HK-2 (cell line): Measurements from ENCODE around the gene FOXM1.
"Not testable (repeated sequence)": the region's sequence is repeated elsewhere in the genome, so short reads cannot be mapped to it uniquely, and the experiment has no call there.

ENCODE experiments used
- DNase-seq: peaks from one replicate; pipeline ENCODE4 v3.0.0-alpha.2; 2018; ENCODE audit not compliant: unreplicated experiment

The FOXM1 gene

DNA sequence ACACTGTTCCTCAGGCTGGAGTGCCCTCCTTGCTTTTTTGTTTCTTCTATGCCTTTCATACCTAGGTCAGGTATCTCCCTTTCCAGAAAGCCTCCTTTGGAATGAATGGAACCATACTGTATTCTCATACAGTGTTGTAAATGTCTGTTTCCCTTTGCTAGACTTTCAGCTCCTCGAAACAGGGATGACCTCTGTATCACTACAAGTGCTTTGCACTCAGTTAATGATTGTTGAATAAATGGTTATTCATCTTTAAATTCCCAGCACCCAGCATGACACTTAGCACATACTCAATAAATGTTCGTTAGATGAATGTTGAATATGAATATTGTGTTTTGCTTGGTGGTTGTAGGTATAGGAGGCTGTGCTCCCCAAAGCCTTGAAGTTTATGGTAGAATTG lies 7.8 kb upstream of the FOXM1 start:
- no peak for DNase-seq

DNA sequence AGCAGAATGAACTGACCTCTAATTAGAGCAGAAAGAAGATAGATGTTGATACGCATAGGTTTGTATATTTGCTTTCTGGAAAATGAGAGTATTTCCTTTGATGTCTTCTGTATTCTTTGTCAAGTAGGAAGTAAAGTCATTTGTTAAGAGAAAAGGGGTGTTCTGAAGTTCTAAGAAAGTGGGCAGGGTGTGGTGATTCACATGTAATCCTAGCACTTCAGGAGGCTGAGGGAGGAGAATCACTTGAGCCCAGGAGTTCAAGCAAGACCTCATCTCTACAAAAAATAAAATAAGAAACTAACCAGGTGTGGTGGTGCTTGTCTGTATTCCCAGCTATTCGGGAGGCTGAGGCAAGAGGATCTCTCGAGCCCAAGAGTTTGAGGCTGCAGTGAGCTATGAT lies 2.9 kb upstream of the FOXM1 start:
- no peak for DNase-seq

- no peak for DNase-seq
Measured at GRCh38 chr12:2877953-2878732, 1.2 kb upstream of the FOXM1 start.

- DNase-seq = no peak
Measured at GRCh38 chr12:2876431-2877046, 435 bp downstream of the FOXM1 start.

DNA sequence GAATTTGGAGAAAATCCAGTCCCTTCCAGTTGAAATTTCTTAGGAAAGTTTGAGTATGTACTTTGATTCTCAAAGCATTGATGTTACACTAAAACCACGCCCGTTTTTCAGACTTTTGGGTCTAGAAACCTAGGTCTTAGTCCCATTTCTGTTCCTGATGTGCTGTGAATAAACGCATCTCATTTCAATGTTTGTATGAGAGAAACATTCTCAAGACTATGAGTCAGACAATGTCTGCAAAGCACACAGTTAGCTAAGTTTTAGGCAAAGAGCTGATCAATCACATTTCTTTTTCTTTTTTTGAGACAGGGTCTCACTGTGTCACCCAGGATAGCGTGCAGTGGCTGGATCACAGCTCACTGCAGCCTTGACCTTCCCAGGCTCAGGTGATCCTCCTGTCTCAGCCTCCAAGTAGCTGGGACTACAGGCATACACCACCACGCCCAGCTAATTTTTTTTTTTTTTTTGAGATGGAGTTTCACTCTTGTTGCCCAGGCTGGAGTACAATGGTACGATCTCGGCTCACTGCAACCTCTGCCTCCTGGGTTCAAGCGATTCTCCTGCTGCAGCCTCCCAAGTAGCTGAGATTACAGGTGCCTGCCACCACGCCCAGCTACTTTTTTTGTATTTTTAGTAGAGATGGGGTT lies 7.9 kb downstream of the FOXM1 start:
- DNase-seq = not testable (repeated sequence)

- DNase-seq = no peak
Measured at GRCh38 chr12:2864198-2864597, 12.8 kb downstream of the FOXM1 start.

DNA sequence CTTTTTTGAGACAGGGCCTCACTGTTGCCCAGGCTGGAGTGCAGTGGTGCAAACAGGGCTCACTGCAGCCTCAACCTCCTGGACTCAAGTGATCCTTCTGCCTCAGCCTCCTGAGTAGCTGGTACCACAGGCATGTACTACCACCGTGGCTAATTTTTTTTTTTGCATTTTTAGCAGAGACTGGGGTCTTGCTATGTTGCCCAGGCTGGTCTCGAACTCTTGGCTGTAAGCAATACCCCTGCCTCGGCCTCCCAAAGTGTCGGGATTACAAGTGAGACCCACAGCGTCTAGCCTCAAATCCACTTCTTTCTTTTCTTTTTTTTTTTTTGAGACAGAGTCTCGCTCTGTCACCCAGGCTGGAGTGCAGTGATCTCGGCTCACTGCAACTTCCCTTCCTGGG lies 13.6 kb downstream of the FOXM1 start:
- not testable (repeated sequence) for DNase-seq

DNA sequence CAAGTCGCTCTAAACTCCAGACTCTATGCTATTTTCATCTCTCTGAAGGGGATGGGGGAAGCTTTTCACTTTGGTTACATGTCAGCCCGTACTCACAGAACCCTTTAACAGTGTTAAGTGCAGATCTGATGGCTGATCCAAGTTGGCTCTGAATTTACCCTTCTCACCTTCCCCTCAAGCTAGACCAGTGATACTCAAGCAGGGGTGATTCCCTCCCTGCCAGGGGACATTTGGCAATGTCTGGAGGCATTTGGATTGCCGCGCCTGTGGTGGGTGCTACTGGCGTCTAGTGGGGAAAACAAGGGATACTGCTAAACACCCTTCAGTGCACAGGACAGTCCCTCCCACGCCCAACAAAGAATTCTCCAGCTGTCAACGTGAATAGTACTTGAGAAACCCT lies 14.1 kb downstream of the FOXM1 start:
- no peak for DNase-seq

DNA sequence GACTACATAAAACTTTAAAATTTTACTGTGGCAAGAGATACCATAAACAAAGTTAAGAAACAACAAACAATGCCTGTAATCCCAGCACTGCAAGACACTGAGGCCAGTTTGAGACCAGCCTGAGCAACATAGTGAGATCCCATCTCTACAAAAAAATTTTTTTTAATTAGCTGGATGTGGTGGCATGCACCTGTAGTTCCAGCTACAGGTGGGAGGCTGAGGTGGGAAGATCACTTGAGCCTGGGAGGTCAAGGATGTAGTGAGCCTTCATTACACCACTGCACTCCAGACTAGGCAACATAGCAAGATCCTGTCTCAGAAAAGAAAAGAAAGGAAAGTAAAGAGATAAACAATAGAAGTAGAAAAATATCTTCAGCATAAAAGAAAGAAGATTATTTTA lies 16.8 kb downstream of the FOXM1 start:
- DNase-seq = no peak

- no peak for DNase-seq
Measured at GRCh38 chr12:2858944-2859421, 18.0 kb downstream of the FOXM1 start.

- no peak for DNase-seq
Measured at GRCh38 chr12:2858334-2858733, 18.6 kb downstream of the FOXM1 start.

- no peak for DNase-seq
Measured at GRCh38 chr12:2857576-2857975, 19.4 kb downstream of the FOXM1 start.

- peak; percentile 16 for DNase-seq
Measured at GRCh38 chr12:2857021-2857431, 19.9 kb downstream of the FOXM1 start, which contains the start of gene TEX52. Gene TEX52 (minus strand): TSS chr12:2857039. CDS start chr12:2857026, 13 bp downstream.

GRCh38 chr12:2856051-2856450 lies 20.9 kb downstream of the FOXM1 start:
- DNase-seq = no peak

- no peak for DNase-seq
Measured at GRCh38 chr12:2855546-2855945, 21.4 kb downstream of the FOXM1 start.

DNA sequence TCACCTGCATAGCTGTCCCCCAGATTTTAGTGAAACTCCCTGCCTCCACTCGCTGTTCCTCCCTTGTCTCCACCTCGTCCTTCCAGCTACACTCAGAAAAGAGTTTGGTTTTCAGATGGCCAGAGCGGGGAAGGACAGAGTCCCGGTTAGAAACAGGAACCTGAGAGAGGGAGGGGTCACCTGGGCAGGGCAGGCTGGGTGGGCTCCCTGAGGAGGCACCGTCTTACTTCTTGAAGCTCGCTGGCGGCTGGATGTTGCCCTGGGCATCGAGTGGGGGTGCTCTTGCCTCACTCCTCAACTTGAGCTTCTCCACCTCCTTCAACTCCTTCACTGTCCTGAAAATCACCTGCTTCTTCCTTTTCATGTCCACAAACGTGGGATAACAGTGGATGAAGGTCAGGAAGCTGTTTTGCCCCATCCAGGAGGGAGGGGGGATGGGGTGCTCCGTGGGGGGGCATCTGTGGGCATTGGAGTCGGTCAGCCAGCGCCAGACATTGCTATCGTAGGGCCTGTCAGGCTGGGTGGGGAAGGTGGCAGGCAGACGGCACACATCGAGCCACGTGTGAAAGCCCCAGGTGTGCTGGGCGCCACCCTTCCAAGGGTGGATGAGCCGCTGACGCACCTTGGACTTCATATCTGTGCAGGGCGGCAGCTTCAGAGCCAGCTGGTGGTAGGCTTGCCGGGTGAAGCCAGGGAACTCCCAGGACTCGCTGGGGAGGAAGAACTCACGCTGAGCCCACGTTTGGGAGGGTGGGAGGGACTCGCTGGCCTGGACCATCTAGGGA lies 22.1 kb downstream of the FOXM1 start:
- no peak for DNase-seq

DNA sequence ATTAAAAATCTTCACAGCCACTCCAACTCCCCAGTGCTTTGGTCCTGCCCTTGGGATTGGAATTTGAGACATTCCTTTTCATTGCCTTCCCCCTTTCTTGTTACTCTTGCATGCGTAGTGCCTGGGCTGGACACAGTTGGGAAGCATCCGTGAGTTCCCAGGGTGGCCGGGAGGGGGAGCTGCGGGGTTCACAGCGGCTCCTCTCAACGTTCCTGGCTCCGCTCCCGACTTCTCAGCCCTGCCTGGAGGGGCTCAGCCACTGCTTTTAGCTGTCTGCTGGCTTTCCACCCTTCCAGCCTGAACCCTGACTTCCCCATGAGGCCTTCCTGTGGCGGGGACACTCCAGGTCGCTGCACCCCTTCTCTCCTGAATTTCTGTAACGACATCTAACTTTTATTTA lies 23.3 kb downstream of the FOXM1 start:
- no peak for DNase-seq

DNA sequence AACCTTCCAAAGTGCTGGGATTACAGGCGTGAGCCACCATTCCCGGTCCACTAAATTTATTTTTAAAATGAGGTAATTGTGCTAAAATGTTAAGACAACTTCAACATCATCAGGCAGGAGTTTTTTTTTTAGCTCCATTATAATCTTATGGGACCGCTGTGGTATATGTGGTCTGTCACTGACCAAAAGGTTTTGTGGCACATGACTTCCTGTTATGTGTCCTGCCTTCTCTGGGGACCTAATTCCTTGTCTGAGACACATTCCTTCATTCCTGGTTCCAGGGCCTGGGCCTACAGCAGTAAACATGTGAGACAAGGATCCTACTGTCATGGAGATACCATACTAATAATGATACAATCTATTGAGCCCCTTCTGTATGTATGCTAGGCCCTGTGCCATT lies 25.0 kb downstream of the FOXM1 start:
- no peak for DNase-seq

GRCh38 chr12:2845280-2845679 lies 31.7 kb downstream of the FOXM1 start:
- no peak for DNase-seq

GRCh38 chr12:2844786-2845185 lies 32.2 kb downstream of the FOXM1 start:
- DNase-seq = no peak

DNA sequence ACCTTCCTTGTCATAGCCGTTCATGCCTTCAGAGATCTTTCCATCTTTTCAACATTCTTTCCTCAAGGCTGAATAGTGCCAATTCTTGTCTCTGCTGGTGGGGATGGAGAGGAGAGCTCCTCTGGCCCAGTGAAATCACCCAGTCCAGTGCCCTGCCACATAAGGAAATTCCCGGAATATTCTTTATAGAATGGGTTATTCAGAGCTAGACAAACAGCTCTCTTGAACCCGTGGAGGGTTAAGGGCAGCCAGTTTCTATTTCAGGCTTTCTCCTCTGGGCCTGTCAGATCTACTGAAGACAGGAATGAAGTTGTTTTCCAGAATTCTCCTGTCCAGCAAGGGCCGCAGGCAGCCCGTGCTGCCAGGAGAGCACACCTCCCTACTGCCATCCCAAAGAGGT lies 34.0 kb downstream of the FOXM1 start:
- no peak for DNase-seq

- DNase-seq = no peak
Measured at GRCh38 chr12:2841056-2841650, 35.8 kb downstream of the FOXM1 start.
